NCI-H82 treated with DMSO at 0.1 percent for 48 hours (cell line): Measurements from ENCODE around the gene OR5H15.
"Not testable (repeated sequence)": the region's sequence is repeated elsewhere in the genome, so short reads cannot be mapped to it uniquely, and the experiment has no call there.

ENCODE experiments used
- DNase-seq: peaks from one replicate; lab custom pipeline; 2025; ENCODE audit not compliant: unreplicated experiment; lab: John Stamatoyannopoulos, UW

Gene OR5H15

DNA sequence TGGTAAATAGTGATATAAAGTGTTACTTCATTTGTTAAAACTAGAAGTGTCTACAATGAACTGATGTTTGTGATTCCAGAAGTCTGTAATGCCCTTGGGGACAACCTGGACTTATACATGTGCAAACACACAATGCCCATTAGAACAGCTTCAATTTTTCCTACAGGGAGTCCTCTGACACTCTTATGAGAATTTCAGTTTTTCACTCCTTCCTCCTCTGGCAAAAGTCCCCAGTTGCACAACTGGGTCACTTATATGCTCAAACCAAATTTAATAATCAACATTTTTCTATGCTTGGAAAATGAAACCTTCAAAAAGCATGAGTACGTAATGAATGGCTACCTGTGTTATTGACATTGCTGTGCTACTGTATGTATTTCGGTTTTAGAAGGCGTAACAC is at the start of gene OR5H15:
Gene OR5H15 (plus strand): TSS at position 301 of the 400 bp plus-strand sequence. CDS start 2,004 bp downstream, outside the sequence.
- DNase-seq: no peak

DNA sequence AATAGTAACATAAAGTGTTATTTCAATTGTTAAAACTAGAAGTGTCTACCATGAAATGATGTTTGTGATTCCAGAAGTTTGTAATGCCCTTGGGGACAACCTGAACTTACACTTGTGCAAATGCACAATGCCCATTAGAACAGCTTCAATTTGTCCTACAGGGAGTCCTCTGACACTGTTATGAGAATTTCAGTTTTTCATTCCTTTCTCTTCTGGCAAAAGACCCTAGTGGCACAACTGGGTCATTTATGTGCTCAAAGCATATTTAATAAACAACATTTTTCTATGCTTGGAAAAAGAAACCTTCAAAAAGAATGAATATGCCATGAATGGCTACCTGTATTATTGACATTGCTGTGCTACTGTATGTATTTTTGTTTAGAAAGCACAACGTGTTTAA is 36.1 kb upstream of the OR5H15 start, which contains the start of gene OR5H1:
Gene OR5H1 (plus strand): TSS at position 301 of the 400 bp plus-strand sequence. CDS start 1,977 bp downstream, outside the sequence.
- DNase-seq: no peak

DNA sequence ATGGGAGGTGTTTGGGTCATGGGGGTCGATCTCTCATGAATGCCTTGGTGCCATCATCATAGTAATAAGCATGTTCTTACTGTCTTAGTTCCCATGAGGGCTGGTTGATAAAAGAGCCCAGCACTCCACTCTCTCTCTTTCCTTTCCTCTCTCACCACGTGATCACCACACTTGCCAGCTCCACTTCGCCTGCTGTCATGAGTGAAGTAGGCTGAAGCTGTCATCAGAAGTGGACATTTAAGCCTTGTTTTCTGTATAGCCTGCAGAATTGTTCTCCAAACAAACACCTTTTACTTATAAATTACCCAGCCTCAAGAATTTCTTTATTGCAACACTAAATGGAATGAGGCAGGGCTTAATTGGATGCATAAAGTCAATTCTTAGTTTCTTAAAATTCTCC is 29.9 kb upstream of the OR5H15 start:
- DNase-seq: no peak

DNA sequence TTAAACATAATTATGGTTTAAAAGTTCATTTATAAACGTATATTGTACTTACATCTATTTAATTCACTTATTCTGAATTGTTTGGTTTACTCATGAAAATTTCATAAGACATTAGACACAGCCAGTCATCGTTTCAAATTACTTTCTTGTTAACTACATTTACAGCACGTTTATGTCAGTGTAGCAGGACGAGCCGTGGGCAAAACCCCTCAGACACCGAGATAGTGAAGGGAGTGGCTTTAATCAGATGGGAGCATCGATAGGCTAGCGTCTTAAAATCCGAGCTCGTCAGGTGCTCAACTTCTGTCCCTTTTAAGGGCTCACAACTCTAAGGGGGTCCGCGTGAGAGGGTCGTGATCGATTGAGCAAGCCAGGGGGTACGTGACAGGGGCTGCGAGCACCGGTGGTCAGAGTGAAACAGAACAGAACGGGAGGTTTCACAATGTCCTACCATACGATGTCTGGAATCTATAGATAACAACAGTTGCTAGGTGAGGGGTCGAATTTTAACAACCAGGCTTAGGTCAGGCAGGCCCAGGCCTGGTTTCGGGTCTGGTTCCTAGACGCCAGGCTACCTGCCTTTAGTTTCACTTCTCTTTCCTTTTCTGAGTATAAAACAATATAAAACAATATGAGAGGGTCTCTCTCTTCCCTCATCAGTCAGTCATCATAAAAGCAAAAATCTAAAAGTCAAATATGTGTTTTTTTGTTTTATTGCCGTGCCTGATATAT is 28.5 kb upstream of the OR5H15 start:
- DNase-seq: not testable (repeated sequence)

DNA sequence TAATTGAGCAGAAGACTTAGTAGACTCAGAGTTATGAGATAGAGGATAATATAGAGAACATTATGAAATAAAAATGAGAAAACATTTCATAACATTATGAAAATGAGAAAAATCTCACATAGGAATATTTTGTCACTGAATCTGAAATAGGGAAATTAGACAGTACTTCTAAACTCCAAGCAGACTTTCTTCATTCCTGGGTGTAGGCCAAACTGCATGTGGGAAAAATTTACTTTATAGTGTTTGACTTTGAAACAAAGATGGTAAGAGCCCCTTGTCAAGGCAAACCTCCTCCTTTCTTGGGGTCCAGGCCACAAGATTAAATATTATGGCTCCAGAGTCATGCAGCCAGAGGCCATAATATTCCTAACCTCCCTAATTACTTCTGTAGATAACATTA is 26.0 kb upstream of the OR5H15 start:
- no peak for DNase-seq

DNA sequence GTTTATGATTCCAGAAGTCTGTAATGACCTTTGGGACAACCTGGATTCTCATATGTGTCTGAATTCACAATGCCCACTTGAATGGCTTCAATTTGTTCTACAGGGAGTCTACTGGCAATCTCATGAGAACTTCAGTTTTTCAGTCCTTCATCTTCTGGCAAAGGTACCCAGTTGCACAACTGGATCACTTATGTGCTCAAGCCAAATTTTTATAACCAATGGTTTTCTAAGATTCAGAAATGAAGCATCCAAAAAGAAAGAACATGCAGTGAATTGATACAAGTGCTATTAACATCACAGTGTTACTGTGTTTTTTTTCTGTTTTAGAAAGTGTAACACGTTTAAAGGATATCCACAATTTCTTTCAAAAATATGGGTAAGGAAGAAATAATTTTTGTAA is 19.3 kb upstream of the OR5H15 start, which contains the start of gene OR5H14:
Gene OR5H14 (plus strand): TSS at position 301 of the 400 bp plus-strand sequence. CDS start 1,907 bp downstream, outside the sequence.
- no peak for DNase-seq

DNA sequence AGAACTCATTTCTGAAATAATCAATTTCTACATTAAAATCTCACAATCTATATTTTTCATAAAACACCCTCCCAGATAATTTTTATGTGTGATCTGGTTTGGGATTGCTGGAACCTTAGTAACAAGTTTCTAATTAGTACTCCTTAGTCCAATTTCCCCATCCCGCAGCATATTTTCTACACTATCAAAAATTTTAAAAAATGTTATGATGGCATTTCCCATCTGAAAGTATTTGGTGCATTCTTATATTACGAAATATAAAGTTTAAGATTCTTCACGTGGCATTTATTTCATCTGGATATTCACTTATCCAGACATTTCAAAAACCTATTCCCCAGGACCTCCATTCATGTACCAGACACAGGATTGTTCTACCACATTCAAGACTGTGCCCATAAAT is 17.7 kb upstream of the OR5H15 start:
- DNase-seq: no peak

DNA sequence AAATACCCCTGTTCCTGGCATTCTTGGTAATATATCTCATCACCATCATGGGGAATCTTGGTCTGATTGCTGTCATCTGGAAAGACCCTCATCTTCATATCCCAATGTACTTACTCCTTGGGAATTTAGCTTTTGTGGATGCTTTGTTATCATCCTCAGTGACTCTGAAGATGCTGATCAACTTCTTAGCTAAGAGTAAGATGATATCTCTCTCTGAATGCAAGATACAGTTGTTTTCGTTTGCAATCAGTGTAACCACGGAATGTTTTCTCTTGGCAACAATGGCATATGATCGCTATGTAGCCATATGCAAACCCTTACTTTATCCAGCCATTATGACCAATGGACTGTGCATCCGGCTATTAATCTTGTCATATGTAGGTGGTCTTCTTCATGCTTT is 17.0 kb upstream of the OR5H15 start:
- DNase-seq: not testable (repeated sequence)

DNA sequence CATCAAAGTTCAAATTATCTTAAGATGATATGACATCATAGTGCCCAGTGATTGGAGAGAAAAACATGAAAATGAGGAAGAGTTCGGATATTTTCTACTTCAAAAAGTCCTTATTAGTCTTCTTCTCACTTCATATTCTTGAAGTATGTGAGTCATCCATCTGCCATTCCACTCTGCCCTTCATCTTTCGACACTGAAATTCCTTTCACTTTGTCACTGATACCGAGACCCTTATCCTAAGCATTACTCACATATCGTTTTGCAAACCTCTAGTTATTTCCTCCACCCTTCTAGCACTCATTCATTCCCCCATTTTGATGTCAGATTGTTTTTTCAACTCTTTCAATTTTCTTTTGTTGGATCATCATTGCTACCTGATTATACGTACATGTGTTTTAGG is 15.3 kb upstream of the OR5H15 start:
- DNase-seq: no peak

DNA sequence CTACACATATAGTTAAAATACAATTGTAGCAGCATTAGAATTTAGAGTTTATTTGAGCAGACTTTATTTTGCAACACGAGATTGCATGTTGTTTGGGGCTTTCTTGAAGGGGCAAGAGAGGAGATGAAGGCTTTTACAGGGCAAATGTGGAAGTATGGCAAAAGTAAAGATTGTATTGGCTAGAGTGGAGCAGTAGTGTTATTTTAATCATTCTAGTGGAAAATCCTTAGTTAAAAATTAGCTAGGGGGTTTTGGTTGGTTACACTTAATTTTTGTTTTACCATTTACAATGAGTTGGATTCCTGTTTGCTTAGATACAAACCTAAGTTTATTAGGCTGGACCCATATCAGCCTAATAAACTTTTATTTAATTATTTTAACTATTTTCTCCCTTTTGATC is 4.6 kb downstream of the OR5H15 start:
- no peak for DNase-seq

DNA sequence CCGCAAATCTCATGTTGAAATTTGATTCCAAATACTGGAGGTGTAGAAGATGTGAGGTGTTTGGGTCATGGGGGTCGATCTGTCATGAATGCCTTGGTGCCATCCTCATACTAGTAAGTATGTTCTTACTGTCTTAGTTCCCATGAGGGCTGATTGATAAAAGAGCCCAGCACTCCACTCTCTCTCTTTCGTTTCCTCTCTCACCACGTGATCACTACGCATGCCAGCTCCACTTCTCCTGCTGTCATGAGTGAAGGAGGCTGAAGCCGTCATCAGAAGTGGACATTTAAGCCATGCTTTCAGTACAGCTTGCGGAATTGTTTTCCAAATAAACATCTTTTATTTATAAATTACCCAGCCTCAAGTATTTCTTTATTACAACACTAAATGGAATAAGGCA is 6.1 kb downstream of the OR5H15 start:
- DNase-seq: no peak

DNA sequence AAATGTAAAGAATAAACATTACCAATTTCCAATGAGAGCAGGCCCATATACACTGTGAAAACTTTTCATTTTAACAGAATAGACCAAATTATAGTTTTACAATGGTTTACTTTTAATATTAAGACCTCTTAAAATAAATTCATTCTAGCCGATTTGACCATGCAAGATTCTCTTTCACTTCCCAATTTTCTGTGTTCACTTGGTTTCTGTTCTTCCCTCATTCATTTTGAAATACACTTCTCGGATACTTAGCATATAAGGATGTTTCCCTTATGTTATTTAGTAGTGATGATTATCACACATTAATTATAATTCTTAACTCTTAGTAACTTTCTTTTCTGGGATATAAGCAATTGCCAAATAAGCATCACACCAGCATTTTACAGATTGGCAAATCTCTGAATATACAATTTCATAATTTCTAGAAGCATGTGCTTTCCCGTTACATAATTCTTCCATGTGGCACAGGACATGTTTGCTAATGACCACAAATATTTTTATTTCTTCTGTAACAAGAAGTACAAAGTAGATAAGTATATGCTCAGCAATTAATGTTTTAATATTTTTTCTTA is 13.9 kb downstream of the OR5H15 start:
- DNase-seq: no peak

DNA sequence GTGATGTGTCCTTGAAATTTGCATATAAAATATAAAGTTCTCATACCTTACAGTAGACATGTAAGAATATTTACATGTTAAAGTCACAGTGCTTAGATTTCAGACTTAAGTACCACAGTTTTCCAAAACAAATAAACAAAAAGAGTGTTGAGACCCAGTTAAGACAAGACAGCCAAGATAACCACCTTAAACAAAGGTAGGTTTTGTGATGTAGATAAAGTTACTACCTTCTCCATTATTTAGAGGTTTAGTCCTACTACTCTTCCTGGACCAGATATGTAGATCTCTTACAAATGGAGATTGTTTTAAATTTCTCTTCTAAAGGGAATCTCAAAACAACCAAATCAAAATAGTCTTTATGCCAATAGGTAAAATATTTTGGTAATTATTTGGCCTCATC is 15.7 kb downstream of the OR5H15 start:
- DNase-seq: no peak

DNA sequence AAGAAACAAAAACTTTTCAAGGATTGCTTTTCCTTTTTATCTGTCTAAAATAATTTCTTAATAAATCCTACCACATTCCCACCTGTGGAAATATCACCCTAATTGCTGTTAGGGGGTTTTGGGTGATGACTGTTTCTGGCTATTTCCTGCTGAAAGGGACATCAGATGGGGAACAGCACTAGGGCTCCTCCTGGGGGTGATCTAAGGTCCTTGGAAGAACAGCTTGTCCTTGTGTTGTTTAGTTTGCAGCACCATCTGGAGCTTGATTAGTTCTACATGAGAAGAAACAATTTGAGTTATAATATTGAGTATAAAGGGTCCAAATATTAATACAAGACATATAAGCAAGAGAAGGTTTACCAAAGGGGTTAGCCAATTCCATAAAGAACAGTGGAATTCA is 18.7 kb downstream of the OR5H15 start:
- DNase-seq: peak; percentile 9

DNA sequence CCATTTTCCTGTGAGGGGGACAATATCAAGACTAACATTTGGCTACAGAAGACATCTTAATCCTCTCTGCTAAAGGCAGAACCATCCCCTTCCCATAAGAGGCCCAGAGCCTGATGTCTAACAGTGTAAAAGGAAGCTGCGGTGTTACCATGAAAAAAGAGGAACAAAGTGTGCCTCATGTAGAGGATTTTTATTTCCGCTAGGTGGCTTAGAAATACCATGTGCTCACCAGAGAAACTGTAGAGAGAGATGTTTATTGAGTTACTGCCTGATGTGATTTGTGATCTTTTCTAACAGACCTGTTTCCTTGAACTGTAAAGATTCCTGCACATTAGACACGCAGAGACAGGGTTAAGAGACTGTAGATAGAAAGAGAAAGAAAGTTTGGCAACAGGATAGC is 22.0 kb downstream of the OR5H15 start:
- DNase-seq: peak; percentile 38

DNA sequence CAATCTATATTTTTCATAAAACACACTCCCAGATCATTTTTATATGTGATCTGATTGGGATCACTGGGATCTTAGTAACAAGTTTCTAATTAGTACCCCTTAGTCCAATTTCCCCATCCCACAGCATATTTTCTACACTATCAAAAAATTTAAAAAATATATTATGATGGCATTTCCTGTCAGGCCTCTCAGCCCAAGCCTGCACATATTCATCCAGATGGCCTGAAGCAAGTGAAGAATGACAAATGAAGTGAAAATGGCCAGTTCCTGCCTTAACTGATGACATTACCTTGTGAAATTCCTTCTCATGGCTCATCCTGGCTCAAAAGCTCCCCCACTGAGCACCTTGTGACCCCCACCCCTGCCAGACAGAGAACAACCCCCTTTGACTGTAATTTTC is 24.4 kb downstream of the OR5H15 start:
- not testable (repeated sequence) for DNase-seq

DNA sequence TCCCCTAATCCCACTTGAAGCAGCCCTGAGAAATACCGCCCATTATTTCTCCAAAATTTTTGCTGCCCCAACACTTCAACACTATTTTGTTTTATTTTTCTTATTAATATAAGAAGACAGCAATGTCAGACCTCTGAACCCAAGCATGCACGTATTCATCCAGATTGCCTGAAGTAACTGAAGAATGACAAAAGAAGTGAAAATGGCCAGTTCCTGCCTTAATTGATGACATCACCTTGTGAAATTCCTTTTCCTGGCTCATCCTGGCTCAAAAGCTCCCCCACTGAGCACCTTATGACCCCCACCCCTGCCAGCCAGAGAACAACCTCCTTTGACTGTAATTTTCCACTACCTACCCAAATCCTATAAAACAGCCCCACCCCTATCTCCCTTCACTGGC is 29.8 kb downstream of the OR5H15 start:
- not testable (repeated sequence) for DNase-seq

DNA sequence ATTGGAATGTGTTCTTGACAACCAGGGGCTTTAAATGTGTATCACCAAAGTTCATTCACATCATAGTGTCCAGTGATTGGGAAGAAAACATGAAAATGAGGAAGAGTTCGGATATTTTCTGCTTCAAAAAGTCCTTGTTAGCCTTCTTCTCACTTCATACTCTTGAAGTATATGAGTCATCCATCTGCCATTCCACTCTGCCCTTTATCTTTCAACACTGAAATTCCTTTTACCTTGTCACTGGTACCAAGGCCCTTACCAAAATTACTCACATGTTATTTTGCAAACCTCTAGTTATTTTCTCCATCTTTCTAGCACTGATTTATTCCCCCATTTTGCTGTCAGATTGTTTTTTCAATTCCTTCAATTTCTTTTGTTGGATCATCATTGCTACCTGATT is 32.5 kb downstream of the OR5H15 start:
- no peak for DNase-seq

DNA sequence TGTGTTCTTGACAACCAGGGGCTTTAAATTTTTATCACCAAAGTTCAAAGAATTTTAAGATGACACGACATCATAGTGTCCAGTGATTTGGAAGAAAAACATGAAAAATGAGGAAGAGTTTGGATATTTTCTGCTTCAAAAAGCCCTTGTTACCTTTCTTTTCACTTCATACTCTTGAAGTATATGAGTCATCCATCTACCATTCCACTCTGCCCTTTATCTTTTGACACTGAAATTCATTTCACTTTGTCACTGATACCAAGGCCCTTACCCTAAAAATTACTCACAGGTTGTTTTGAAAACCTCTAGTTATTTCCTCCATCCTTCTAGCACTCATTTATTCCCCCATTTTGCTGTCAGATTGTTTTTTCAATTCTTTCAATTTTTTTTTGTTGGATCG is 42.7 kb downstream of the OR5H15 start:
- no peak for DNase-seq

DNA sequence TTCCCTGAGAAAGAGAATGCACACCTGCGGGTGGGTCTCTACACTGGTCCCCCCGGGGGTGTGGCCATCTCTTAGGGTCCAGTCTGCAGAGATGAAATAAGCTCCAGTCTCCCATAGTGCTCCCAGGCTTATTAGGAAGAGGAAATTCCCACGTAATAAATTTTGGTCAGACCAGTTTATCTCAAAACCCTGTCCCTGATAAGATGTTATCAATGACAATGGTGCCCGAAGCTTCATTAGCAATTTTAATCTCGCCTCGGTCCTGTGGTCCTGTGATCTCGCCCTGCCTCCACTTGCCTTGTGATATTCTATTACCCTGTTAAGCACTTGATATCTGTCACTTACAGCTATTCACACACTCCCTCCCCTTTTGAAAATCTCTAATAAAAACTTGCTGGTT is 46.8 kb downstream of the OR5H15 start:
- no peak for DNase-seq

DNA sequence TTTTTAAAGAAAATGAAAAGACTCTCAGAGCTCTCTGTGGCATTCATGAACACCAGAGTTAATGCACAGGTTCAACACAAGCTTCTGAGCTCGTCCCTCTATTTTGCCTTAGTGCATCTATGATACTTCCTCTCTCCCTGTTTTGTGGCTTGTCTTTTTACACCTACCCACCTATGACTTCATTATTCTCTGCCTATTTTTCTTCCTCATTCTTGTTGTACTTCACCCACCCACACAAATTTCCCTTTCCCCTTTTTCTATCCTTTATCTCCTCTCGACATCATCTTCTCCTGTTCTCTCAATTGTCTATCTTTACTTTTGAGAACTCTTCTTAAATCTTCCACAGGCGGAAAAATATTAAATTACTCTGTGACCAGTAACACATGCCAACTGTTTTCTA is 48.6 kb downstream of the OR5H15 start:
- DNase-seq: no peak
